Activated CD4-positive, alpha-beta T cell treated with anti-CD3 and anti-CD28 coated beads, Interleukin-2, amount 10 ng/mL, durations not matched to agents 24 days and 14 days (primary cell): ENCODE measurements around the gene MAN2B2. TPM values are rescaled to one million over a fixed set of nuclear protein-coding genes. Genes with fewer than 3 reads are reported as not detected.

ENCODE experiments used
- DNase-seq: peaks from one replicate; pipeline ENCODE4 v3.0.0; 2022
- H3K27ac Mint-ChIP-seq: one replicate; pipeline ENCODE4 v1.8.0; 2022; ENCODE audit warnings: mild to moderate bottlenecking, mixed read lengths
- H3K27me3 Mint-ChIP-seq: one replicate; pipeline ENCODE4 v1.8.0; 2022; ENCODE audit warnings: mixed read lengths
- H3K36me3 Mint-ChIP-seq: one replicate; pipeline ENCODE4 v1.8.0; 2022; ENCODE audit warnings: low read depth, mild to moderate bottlenecking, mixed read lengths
- H3K4me1 Mint-ChIP-seq: one replicate; pipeline ENCODE4 v1.8.0; 2021; ENCODE audit warnings: mixed read lengths
- H3K4me3 Mint-ChIP-seq: one replicate; pipeline ENCODE4 v1.8.0; 2022; ENCODE audit warnings: mild to moderate bottlenecking, moderate library complexity, mixed read lengths
- H3K9me3 Mint-ChIP-seq: one replicate; pipeline ENCODE4 v1.8.0; 2021; ENCODE audit warnings: mixed read lengths
- intact Hi-C: fragments of 100-400 bp; cut with micrococcal nuclease; formaldehyde crosslinking; loops from one replicate; pipeline ENCODE4 v1.15.1; 2023
- total RNA-seq: library from RNA; stranded (reverse); gene quantifications from 2 replicates; pipeline ENCODE4 v1.2.3, GENCODE V29; 2022

The MAN2B2 gene
- total RNA-seq, 1 donor from 2014 or later = 14.9 TPM

- H3K4me3 Mint-ChIP-seq = no peak overlapping the region
- no peak for DNase-seq
- no peaks in the 10 kb centered on the region for H3K36me3 Mint-ChIP-seq
- intact Hi-C loops = no loop called here
- H3K4me1 Mint-ChIP-seq = no peaks in the 10 kb centered on the region
- peaks cover 47% of the 10 kb centered on the region for H3K27me3 Mint-ChIP-seq
- no peaks in the 10 kb centered on the region for H3K9me3 Mint-ChIP-seq
- no peak overlapping the region for H3K27ac Mint-ChIP-seq
Measured at GRCh38 chr4:6567218-6567617, 7.8 kb upstream of the MAN2B2 start.

- H3K27me3 Mint-ChIP-seq = peaks cover 45% of the 10 kb centered on the region
- H3K9me3 Mint-ChIP-seq = no peaks in the 10 kb centered on the region
- H3K4me3 Mint-ChIP-seq = no peak overlapping the region
- no peak overlapping the region for H3K27ac Mint-ChIP-seq
- intact Hi-C loops = no loop called here
- H3K36me3 Mint-ChIP-seq = no peaks in the 10 kb centered on the region
- DNase-seq = no peak
- H3K4me1 Mint-ChIP-seq = no peaks in the 10 kb centered on the region
Measured at GRCh38 chr4:6568148-6568547, 6.8 kb upstream of the MAN2B2 start.

- Mint-ChIP-seq H3K4me1 (no peaks in the 10 kb centered on the region), H3K27ac (no peak overlapping the region), H3K27me3 (peaks cover 45% of the 10 kb centered on the region), H3K36me3 (no peaks in the 10 kb centered on the region), H3K9me3 (no peaks in the 10 kb centered on the region), H3K4me3 (no peak overlapping the region)
- DNase-seq = no peak
- intact Hi-C loops = no loop called here
Measured at GRCh38 chr4:6568689-6569332, 6.2 kb upstream of the MAN2B2 start.

GRCh38 chr4:6571608-6572007, 3.4 kb upstream of the MAN2B2 start:
- no peak for DNase-seq
- Mint-ChIP-seq H3K4me1 (peaks cover 7% of the 10 kb centered on the region), H3K36me3 (no peaks in the 10 kb centered on the region), H3K4me3 (no peak overlapping the region), H3K27me3 (peaks cover 22% of the 10 kb centered on the region), H3K27ac (no peak overlapping the region), H3K9me3 (no peaks in the 10 kb centered on the region)
- intact Hi-C loops = no loop called here

GRCh38 chr4:6573551-6573950, 1.4 kb upstream of the MAN2B2 start:
- H3K4me3 Mint-ChIP-seq = no peak overlapping the region

GRCh38 chr4:6573986-6574746, 823 bp upstream of the MAN2B2 start:
- Mint-ChIP-seq H3K27me3 (peaks cover 8% of the 10 kb centered on the region), H3K9me3 (no peaks in the 10 kb centered on the region), H3K4me3 (peak overlapping the region; percentile 89), H3K27ac (peak overlapping the region; percentile 83), H3K4me1 (peaks cover 9% of the 10 kb centered on the region), H3K36me3 (peaks cover 8% of the 10 kb centered on the region)
- no peak for DNase-seq
- intact Hi-C loops = loop anchor here (2.0 kb wide), 2 partner anchors 67 to 529 kb away; partner anchors contain the start of gene MRFAP1

More at GRCh38 chr4:6573551-6573950, 1.4 kb upstream of the MAN2B2 start:
- Mint-ChIP-seq H3K4me1 (peaks cover 9% of the 10 kb centered on the region), H3K27me3 (peaks cover 12% of the 10 kb centered on the region), H3K9me3 (no peaks in the 10 kb centered on the region), H3K36me3 (peaks cover 3% of the 10 kb centered on the region), H3K27ac (no peak overlapping the region)
- intact Hi-C loops = no loop called here
- no peak for DNase-seq

- H3K9me3 Mint-ChIP-seq = peaks cover 6% of the 10 kb centered on the region
Measured at GRCh38 chr4:6575503-6576240, 683 bp downstream of the MAN2B2 start.

GRCh38 chr4:6576512-6576911, 1.5 kb downstream of the MAN2B2 start:
- no peak for DNase-seq
- peaks cover 6% of the 10 kb centered on the region for H3K9me3 Mint-ChIP-seq
- H3K4me1 Mint-ChIP-seq = peaks cover 9% of the 10 kb centered on the region
- H3K36me3 Mint-ChIP-seq = peaks cover 27% of the 10 kb centered on the region
- H3K27me3 Mint-ChIP-seq = peaks cover 6% of the 10 kb centered on the region
- H3K4me3 Mint-ChIP-seq = no peak overlapping the region
- intact Hi-C loops = no loop called here
- H3K27ac Mint-ChIP-seq = no peak overlapping the region

More at GRCh38 chr4:6575503-6576240, 683 bp downstream of the MAN2B2 start:
- no peak for DNase-seq
- Mint-ChIP-seq H3K36me3 (peaks cover 23% of the 10 kb centered on the region), H3K4me3 (peak overlapping the region; percentile 89), H3K27me3 (peaks cover 8% of the 10 kb centered on the region), H3K27ac (peak overlapping the region; percentile 83), H3K4me1 (peaks cover 9% of the 10 kb centered on the region)
- intact Hi-C loops = loop anchor here (1.0 to 2.0 kb wide), 3 partner anchors 65 to 527 kb away; partner anchors contain the start of genes MRFAP1 and MRFAP1L1

GRCh38 chr4:6576932-6577331, 1.9 kb downstream of the MAN2B2 start:
- H3K4me3 Mint-ChIP-seq = peak overlapping the region; percentile 55
- H3K36me3 Mint-ChIP-seq = peaks cover 29% of the 10 kb centered on the region
- H3K4me1 Mint-ChIP-seq = peaks cover 9% of the 10 kb centered on the region
- intact Hi-C loops = no loop called here
- no peak overlapping the region for H3K27ac Mint-ChIP-seq
- H3K9me3 Mint-ChIP-seq = peaks cover 6% of the 10 kb centered on the region
- peaks cover 4% of the 10 kb centered on the region for H3K27me3 Mint-ChIP-seq
- no peak for DNase-seq

- intact Hi-C loops = no loop called here
- no peak overlapping the region for H3K27ac Mint-ChIP-seq
- peak overlapping the region; percentile 55 for H3K4me3 Mint-ChIP-seq
- H3K27me3 Mint-ChIP-seq = peaks cover 3% of the 10 kb centered on the region
- peaks cover 6% of the 10 kb centered on the region for H3K9me3 Mint-ChIP-seq
- no peak for DNase-seq
- peaks cover 33% of the 10 kb centered on the region for H3K36me3 Mint-ChIP-seq
- peaks cover 9% of the 10 kb centered on the region for H3K4me1 Mint-ChIP-seq
Measured at GRCh38 chr4:6577409-6577808, 2.4 kb downstream of the MAN2B2 start.

GRCh38 chr4:6578221-6578620, 3.2 kb downstream of the MAN2B2 start:
- H3K4me3 Mint-ChIP-seq = no peak overlapping the region
- H3K27me3 Mint-ChIP-seq = no peaks in the 10 kb centered on the region
- DNase-seq = no peak
- peaks cover 39% of the 10 kb centered on the region for H3K36me3 Mint-ChIP-seq
- peaks cover 9% of the 10 kb centered on the region for H3K4me1 Mint-ChIP-seq
- intact Hi-C loops = no loop called here
- H3K9me3 Mint-ChIP-seq = peaks cover 6% of the 10 kb centered on the region
- H3K27ac Mint-ChIP-seq = no peak overlapping the region

- no peak overlapping the region for H3K27ac Mint-ChIP-seq
- peaks cover 57% of the 10 kb centered on the region for H3K36me3 Mint-ChIP-seq
- peaks cover 6% of the 10 kb centered on the region for H3K9me3 Mint-ChIP-seq
- no peak for DNase-seq
- intact Hi-C loops = no loop called here
- H3K4me3 Mint-ChIP-seq = no peak overlapping the region
- no peaks in the 10 kb centered on the region for H3K27me3 Mint-ChIP-seq
- peaks cover 6% of the 10 kb centered on the region for H3K4me1 Mint-ChIP-seq
Measured at GRCh38 chr4:6580353-6580752, 5.4 kb downstream of the MAN2B2 start.

- Mint-ChIP-seq H3K9me3 (peaks cover 6% of the 10 kb centered on the region), H3K27ac (no peak overlapping the region), H3K4me3 (no peak overlapping the region), H3K36me3 (peaks cover 66% of the 10 kb centered on the region), H3K27me3 (no peaks in the 10 kb centered on the region), H3K4me1 (peaks cover 2% of the 10 kb centered on the region)
- intact Hi-C loops = no loop called here
- no peak for DNase-seq
Measured at GRCh38 chr4:6581566-6582121, 6.7 kb downstream of the MAN2B2 start.
